GM18519 (cell line): ENCODE data around the gene ZMYND8.
"Not testable (repeated sequence)": the region's sequence is repeated elsewhere in the genome, so short reads cannot be mapped to it uniquely, and the experiment has no call there.

Experiments
- ATAC-seq: cut with Tn5 transposase; IDR thresholded peaks from one replicate; pipeline ENCODE4 v1.9.1; 2021; ENCODE audit warnings: mild to moderate bottlenecking, moderate library complexity; ENCODE audit not compliant: unreplicated experiment, low FRiP score

ZMYND8 gene

DNA sequence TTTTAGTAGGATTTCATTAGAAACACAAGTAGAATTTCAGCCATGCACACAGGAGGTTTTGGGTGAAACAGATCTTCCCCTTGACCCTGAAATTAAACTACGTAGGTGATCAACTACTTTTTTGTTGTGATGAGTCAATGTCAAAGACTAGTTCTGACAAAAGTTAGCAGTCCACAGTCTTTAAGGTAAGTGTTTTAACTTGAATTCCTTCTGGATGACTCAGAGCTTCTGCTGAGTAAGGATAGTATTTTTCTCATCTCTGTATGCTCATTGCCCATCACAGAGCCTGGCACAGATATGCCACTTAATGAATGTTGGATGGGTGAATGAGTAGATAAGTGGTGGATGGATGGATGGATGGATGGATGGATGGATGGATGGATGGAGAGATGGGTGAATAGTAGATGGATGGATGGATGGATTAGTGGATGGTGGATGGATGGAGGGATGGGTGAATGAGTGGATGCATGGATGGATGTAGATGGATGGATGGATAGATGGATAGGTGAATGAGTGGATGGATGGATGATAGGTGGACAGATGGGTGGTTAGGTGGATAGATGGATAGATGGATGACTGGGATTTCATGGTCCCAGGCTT lies 165.3 kb downstream of the ZMYND8 start:
- ATAC-seq, result no peak

DNA sequence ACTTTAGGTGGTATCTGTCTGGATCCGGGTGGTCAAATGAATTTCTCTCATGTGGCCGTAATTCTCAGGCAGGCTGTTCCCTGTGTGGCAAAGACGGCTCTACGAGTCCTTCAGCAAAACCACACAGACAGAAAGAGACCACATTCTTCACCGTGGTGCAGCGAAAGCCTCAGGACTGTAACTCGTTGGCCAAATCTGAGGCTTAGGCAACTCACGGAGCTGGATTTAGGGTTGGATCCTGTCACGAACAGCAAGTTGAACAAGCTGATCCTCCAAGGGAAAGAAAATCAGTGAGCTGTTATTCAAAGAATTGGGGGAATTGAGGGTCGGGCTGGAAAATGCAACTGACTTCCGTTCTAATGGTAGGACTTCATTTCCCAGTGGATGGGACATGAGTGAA lies 167.4 kb downstream of the ZMYND8 start:
- ATAC-seq, result no peak

DNA sequence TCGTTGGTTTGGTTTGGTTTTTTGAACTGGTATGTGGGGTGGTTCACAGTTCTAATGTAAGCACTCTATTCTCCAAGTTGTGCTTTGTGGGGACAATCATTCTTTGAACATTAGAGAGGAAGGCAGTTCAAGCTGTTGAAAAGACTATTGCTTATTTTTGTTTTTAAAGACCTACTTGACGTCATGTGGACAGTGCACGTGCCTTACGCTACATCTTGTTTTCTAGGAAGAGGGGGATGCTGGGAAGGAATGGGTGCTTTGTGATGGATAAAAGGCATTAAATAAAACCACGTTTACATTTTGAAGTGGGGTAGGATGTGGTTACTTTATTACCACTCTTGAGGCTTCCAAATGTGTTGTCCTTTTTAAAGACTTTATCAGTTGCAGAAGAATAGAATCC lies 168.0 kb downstream of the ZMYND8 start:
- ATAC-seq, result no peak

DNA sequence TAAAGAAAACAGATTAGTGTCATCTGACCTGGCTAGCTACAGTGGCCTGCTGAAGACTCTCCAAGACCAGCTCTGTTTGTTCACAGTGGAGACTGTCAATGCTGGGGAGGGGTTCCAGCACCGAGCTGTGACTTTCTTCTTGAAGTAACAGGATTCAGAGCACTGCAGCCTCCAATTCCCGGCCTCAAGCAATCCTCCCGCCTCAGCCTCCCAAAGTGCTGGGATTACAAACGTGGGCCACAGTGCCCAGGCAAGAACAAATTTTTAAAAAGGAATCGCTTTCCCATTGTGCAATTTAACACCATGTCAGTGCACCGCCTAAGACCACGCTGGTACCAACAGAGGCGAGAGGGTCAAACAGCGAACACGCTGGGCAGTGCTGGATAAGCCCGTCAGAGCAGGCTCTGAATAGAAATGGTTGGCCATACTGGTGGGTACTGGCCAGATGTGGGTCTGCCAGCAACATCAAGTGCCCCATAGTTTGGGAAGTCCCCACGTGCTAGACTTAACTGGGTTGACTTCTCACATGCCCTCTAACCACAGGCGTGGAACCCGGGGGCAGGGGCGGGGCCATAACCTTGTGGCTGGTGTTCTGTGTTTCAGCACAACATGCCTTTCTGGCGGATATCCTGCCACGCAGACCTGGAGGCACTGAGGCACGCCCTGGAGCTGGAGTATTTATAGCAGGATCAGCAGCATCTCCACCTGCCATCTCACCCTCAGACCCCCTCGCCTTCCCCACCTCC lies 168.9 kb downstream of the ZMYND8 start:
- no peak for ATAC-seq

DNA sequence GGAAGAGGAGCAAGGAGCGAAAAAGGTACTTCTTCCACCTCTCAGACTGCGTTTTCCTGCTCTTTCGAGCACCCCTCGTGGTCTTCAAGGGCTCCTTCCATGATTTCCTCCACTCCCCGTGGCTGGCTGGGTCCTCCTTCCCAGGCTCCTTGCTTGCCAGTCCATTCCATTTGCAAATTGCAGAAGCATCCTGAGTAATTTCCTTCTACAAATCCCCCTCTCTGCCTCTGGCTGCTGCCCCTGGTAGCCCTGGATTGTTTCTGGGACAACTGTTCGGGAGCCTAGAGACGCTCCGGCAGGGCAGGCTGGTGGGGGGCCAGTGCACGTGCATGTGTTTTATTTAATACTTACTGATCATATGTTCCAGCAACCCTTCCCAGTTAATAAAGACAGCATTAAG lies 173.1 kb downstream of the ZMYND8 start:
- ATAC-seq, result no peak

DNA sequence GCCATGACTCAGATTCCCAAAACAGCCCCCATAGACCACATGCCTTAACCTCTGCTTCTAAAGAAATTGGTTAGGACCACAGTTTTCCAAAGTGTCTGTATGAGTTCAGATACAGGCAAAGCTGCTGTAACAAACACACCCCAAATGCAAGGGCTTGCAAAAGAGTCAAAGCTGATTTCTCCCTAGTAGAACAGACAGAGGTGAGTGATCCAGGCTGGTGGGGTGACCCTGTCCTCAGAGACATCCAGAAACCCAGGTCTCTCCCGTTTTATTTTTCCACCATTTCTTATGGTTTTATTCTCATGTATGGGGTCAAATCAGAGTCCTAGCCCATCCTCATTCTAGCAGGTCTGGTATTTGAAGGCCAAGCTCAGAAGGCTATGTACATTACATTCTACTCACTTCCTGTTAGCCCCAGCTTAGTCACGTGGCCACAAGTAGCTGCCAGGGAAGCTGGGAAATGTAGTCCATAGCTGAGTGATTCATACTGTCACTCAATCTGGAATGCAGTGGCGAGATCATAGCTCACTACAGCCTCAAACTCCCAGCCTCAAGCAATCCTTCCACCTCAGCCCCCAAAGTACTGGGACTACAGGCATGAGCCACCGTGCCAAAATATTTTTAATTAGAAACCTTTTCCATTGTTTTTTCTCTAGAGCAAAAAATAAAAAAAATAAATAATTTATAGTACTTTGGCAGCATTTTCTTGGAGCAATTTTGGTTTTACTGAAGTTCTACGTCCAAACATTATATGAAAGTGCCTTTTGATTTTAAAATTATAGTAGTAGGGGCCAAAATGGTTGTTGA lies 175.2 kb downstream of the ZMYND8 start:
- ATAC-seq, result no peak

DNA sequence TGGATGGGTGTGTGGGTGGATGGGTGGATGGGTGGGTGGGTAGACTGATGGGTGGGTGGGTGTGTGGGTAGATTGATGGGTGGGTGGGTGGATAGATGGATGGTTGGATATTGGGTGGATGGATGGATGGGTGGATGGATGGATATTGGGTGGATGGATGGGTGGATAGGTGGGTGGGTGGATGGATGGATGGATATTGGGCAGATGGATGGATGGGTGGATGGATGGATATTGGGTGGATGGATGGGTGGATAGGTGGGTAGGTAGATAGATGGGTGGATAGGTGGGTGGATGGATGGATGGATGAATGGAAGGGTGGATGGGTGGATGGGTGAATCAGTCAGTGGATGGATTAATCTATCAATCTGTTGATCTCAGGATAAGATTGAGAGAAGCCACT lies 177.2 kb downstream of the ZMYND8 start:
- ATAC-seq, result no peak

DNA sequence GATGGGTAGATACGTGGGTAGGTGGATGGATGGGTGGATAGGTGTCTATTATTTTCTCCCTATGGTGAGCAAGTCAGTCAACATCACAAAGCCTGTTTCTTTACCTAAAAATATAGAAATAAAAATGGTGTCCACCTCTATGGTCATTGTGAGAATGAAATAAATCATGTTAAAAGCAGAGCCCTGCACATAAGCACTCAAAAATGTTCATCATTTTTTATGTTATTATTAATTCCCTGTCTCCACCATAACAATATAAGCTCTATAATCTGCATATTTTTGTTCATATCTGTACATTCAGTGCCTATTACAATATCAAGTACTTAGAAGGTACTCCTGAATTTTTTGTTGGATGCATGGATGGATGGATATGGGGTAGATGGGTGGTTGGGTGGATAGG lies 177.6 kb downstream of the ZMYND8 start:
- ATAC-seq, result no peak

DNA sequence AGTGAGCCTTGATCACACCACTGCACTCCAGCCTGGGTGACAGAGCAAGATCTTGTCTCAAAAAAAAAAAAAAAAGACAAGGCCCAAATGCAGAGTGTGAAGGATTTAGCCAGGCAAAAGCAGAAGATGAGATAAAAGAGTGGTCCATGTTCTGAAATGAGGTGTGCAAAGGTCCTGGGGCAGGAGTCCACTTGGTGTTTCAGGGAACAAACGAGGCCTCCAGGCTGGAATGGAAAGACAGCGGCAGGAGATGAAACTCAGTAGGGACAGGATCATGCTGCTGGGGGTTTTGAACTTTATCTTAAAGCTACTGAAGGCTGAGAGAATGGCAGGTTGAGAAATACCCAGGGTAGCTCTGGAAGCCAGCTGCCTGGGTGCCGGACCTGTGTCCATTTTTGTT lies 178.2 kb downstream of the ZMYND8 start:
- no peak for ATAC-seq

DNA sequence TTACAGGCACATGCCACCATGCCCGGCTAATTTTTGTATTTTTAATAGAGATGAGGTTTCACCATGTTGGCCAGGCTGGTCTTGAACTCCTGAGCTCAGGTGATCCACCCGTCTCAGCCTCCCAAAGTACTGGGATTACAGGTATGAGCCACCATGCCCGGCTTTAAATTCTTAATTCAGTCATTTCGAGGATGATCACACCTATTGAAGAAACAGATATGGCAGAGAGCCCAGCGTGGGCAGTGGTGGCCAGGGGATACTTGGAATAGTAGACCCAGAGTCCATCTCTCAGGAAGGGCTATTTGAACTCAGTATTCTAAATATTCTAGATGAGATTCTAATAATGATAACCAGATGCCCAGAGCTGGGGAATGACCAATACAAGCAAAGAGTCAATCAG lies 180.3 kb downstream of the ZMYND8 start:
- not testable (repeated sequence) for ATAC-seq

DNA sequence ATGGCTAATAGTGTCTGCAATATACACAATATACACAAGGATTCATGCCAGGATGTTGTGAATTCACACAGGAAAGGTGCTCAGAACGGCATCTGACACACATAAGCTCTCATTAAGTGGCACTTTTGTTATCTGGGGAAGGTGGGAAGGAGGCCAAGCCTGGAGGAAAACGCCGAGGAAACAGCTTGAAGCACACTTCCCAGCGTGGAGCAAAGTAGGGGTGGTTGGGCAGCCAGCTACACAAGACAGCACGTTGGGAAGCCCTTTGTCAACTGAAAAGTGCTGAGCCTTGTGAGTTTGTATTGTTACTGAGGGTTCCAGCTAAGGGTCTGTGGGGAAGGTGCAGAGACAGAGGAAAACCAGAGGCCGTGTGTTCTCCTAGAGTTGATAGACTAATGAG lies 181.0 kb downstream of the ZMYND8 start:
- no peak for ATAC-seq

DNA sequence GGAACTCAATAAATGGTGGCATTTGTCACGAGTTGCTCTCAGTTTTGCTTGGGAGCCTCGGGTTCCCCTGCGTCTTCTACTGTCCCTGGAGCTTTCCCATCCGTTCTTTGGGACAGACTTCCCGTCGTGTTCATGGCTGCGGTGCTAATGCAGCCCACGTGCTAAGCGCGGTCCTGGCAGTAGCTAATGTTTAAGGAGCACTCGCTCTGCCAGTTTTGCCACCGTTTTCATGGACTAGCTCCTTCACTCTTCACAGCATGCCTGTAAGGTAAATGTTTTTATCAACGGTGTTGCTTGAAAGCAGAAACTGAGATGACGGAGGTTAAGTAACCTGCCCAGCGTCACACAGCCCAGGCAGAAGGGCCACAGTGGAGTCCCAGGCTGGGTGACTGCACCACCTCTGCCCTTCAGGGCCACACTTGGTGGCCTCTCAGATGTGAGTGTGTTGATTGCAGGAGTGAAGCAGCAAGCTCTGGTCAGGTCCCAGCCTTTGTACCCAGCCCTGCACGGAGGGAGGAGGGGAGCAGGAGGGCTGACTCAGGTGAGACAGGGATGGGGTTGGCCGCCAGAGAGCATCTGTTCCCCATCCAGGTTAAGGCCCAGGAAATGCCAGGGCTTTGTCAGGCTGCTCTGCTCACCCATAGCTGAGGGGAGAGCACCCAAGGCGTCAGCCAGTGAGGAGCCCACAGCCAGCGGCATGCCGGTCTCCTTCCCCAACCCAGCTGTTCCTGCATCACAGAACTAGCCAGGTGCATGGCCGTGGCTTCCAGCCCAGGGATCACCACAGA lies 181.8 kb downstream of the ZMYND8 start:
- no peak for ATAC-seq

DNA sequence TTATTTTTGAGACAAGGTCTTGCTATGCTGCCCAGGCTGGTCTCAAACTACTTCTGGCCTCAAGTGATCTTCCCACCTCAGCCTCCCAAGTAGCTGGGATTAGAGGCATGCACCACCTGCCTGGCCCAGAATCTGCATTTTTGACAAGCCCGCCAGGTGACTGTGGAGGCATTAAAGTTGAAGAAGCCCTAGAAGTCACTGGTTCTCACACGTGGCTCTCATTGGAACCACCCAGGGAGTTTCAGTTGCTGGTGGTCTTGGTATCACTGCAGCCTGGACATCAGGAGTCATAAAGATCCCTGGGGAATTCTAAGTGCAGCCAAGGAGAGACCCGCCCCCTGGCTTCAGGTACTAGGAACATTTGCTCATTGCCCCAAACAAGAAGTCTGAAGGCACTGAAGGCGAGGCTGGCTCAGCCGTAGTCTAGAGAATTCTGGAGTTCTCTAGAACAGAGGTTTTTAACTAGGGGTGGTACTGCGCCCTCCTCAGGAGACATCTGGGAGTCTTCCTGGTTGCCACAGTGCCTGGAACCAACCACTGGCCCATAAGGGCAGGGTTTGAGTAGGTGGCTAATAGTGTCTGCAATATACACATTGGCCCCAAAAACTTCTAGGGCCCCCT lies 182.8 kb downstream of the ZMYND8 start:
- no peak for ATAC-seq

DNA sequence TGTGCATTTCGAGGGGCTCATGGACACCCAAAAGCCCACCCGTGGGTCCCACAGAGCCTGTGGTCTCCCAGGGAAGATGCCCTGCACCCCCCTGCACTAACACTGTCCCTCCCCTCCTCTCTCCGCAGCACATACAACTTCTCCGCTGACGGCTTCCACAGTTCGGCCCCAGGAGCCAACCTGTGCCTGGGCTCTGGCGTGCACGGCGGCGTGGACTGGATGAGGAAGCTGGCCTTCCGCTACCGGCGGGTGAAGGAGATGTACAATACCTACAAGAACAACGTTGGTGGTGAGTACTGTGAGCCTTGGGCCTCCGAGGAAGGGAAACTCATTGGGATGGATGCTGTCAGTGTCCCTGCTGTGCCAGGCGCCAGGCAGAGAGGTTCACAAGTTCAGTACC lies 183.9 kb downstream of the ZMYND8 start:
- ATAC-seq, result no peak

DNA sequence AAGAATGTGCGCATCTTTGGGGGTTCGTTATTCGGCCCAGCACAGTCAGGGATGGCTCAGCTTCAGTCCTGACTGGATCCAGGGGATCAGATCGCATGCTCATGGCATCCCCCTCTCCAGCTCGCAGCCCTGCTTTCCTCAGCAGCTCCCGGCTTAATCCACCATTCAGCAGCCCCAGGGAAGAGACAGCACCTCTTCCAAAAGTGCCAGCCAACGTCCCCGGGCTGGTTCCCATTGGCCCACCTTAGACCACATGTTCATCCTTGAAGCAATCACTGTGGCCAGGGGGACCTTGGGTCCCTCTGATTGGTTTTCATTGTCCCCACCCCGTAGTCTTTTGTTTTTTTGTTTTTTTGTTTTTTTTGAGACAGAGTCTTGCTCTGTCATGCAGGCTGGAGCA lies 188.7 kb downstream of the ZMYND8 start:
- ATAC-seq, result no peak

DNA sequence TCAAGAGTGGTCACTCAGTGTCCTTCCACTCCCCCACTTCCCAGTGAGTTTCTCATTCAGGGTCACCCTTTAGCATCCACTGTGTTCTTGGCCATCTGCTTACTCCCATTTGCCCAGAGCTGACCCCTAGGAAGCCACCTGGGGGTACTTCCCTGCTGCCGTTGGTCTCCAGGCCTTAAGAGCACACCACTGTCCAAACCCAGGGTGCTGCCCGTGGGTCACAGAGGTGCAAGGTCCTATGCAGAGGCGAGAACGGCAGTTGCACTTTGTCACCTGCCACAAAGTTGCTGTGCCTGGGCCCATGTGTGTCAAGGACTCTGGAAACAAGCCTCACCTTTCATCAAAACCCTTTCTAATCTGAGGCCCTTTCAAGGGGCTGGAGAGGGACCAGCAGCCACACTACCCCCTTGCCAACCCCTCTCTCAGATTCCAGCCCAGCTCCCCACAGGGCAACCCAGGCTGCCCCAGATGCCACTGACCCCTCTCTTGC lies 191.1 kb downstream of the ZMYND8 start:
- ATAC-seq, result no peak

DNA sequence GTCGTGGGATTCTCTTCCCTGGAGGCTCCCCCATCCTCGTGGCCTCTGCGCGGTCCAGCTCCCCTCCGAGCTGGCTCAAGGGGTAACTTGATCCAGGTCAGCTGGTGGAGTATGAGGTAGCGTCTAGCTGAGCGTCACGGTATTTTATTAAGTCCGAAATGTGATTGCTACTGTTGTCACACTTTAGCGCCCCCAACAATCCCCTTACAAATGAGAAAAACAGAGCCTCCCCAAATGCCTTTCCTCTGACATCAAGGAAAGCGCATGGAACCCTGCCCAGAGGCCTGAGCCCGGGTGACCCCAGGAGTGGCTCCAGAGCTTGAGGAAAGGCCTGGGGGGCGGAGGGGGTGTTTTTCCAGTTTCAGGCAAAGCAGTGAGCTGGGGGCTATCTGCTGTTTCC lies 192.4 kb downstream of the ZMYND8 start:
- no peak for ATAC-seq

DNA sequence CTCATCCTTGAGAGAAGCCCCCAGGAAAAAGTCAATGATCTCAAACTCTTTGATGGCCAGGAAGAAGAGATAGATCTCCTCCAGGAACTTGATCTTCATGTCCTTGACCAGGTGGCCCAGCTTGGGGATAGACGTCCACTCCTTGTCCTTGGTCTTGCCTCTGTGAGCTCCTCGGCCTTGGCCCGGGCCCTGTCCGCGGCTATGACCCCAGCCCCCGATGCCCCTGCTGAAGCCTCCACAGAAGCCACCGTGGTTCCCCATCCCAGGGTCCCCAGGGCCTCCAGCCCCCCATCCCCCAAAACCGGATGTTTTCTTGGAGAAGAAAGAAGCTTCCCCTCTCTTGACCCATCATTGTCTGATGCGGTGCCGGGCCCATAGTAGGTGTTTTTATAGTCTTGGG lies 195.1 kb downstream of the ZMYND8 start:
- no peak for ATAC-seq

DNA sequence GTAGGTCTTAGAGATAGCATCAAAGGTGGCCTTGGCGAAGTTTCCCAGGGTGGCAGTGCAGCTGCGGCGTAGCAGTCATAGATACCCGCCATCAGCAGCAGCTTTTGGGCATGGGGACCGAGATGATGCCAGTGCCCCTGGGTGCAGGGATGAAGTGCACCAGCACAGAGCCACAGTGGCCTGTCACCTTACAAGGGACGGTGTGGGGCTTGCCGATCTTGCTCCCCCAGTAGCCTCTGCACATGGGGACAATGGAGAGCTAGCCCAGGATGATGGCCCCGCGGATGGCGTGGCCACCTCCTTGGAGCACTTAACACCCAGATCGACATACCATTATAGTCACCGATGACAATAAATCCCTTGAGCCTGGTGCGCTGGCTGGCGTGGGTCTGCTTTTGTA lies 195.5 kb downstream of the ZMYND8 start:
- ATAC-seq, result no peak

DNA sequence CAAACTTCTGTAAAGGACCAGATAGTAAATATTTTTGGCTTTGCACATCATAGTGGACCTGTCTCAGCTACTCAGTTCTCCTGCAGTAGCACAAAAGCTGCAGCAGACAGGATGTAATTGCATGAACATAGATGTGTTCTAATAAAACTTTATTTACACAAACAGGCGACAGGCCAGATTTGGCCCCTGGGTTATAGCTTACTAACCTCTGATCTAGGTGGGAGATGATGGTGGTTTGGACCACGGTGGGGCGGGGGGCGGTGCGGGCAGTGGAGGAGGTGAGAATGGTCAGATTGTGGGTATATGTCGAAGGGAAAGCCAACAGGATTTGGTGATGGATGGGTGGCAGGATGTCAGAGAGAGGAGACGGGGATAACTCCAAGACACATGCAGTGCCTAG lies 196.3 kb downstream of the ZMYND8 start:
- ATAC-seq, result no peak
